ENCODE results near the gene ZBED6. TPM values are rescaled to one million over a fixed set of nuclear protein-coding genes. Genes with fewer than 3 reads are reported as not detected.
A peak's percentile ranks its signal among the peaks of the same experiment; 100 is the strongest.
"Not testable (repeated sequence)": the region's sequence is repeated elsewhere in the genome, so short reads cannot be mapped to it uniquely, and the experiment has no call there.

Gene ZBED6
- total and polyA plus RNA-seq, 3 experiments from 2014 or later: 0.25 to 13.8 (median 13.5) TPM

- CTCF ChIA-PET: no interaction called here
- no peak for DNase-seq
- Mint-ChIP-seq H3K4me3 (no peak overlapping the region), H3K27me3 (peaks cover 0 to 1% of the 10 kb centered on the region in 2 donors), H3K36me3 (peaks cover 0 to 6% (median 0%) of the 10 kb centered on the region in 3 donors), H3K9me3 (no peaks in the 10 kb centered on the region), H3K27ac (peak overlapping the region in 4 of 8 donors; percentile 32 to 61 (median 46)), H3K4me1 (peaks cover 42 to 55% (median 55%) of the 10 kb centered on the region in 3 donors)
- POLR2A ChIA-PET: no interaction called here
- Histone ChIP-seq H3K4me3 (ENCODE audit: low read length) (no peak overlapping the region), H3K4me1 (ENCODE audit: insufficient read depth, low read length) (peaks cover 26% of the 10 kb centered on the region), H3K27ac (ENCODE audit: low read depth, low read length) (no peak overlapping the region), H3K9me3 (ENCODE audit: low read length) (no peaks in the 10 kb centered on the region), H3K36me3 (ENCODE audit: insufficient read depth, low read length) (no peaks in the 10 kb centered on the region), H3K27me3 (ENCODE audit: insufficient read depth, low read length, poor library complexity, severe bottlenecking) (no peaks in the 10 kb centered on the region)
Observed at GRCh38 chr1:203760506-203760905, 34.9 kb upstream of the ZBED6 start.

GRCh38 chr1:203761958-203762357 is 33.5 kb upstream of the ZBED6 start:
- H3K36me3 ChIP-seq (ENCODE audit: insufficient read depth, low read length); CTCF ChIA-PET; POLR2A ChIA-PET; H3K27me3 ChIP-seq (ENCODE audit: insufficient read depth, low read length, poor library complexity, severe bottlenecking); DNase-seq; H3K9me3 ChIP-seq (ENCODE audit: low read length); H3K9me3 Mint-ChIP-seq; H3K4me3 Mint-ChIP-seq; H3K4me3 ChIP-seq (ENCODE audit: low read length); H3K27me3 Mint-ChIP-seq; H3K27ac ChIP-seq (ENCODE audit: low read depth, low read length): not testable (repeated sequence)
- Mint-ChIP-seq H3K4me1 (peaks cover 34 to 53% (median 51%) of the 10 kb centered on the region in 3 donors), H3K27ac (peak overlapping the region; percentile 29 to 94 (median 84)), H3K36me3 (peaks cover 0 to 12% (median 0%) of the 10 kb centered on the region in 3 donors)
- H3K4me1 ChIP-seq (ENCODE audit: insufficient read depth, low read length): peaks cover 30% of the 10 kb centered on the region

- CTCF ChIA-PET: interaction anchor here (0.9 to 2.0 kb wide), 3 partner anchors 13 to 259 kb away, joined by 3 to 10 read pairs (median 4); no protein-coding TSS in a partner anchor
- peak overlapping the region; percentile 13 to 100 (median 70) for H3K4me3 Mint-ChIP-seq
- H3K4me1 Mint-ChIP-seq: peaks cover 45 to 69% (median 64%) of the 10 kb centered on the region in 3 donors
- H3K4me3 ChIP-seq (ENCODE audit: low read length): no peak overlapping the region
- no peaks in the 10 kb centered on the region for H3K36me3 ChIP-seq (ENCODE audit: insufficient read depth, low read length)
- peaks cover 4 to 21% (median 5%) of the 10 kb centered on the region in 3 donors for H3K36me3 Mint-ChIP-seq
- H3K9me3 Mint-ChIP-seq: no peaks in the 10 kb centered on the region
- no peak overlapping the region for H3K27ac ChIP-seq (ENCODE audit: low read depth, low read length)
- POLR2A ChIA-PET: no interaction called here
- peak overlapping the region; percentile 94 to 100 (median 98) for H3K27ac Mint-ChIP-seq
- H3K4me1 ChIP-seq (ENCODE audit: insufficient read depth, low read length): peaks cover 42% of the 10 kb centered on the region
- no peaks in the 10 kb centered on the region for H3K27me3 ChIP-seq (ENCODE audit: insufficient read depth, low read length, poor library complexity, severe bottlenecking)
- no peak for DNase-seq
- H3K27me3 Mint-ChIP-seq: peaks cover 0 to 2% of the 10 kb centered on the region in 2 donors
- no peaks in the 10 kb centered on the region for H3K9me3 ChIP-seq (ENCODE audit: low read length)
Observed at GRCh38 chr1:203763505-203763904, 31.9 kb upstream of the ZBED6 start.

- H3K9me3 ChIP-seq (ENCODE audit: low read length): no peaks in the 10 kb centered on the region
- Mint-ChIP-seq H3K36me3 (peaks cover 6 to 28% (median 9%) of the 10 kb centered on the region in 3 donors), H3K27ac (peak overlapping the region; percentile 94 to 100 (median 98)), H3K9me3 (no peaks in the 10 kb centered on the region), H3K4me1 (peaks cover 49 to 78% (median 68%) of the 10 kb centered on the region in 3 donors), H3K4me3 (peak overlapping the region; percentile 95 to 100 (median 98)), H3K27me3 (peaks cover 0 to 2% of the 10 kb centered on the region in 2 donors)
- H3K27ac ChIP-seq (ENCODE audit: low read depth, low read length): peak overlapping the region; percentile 78
- H3K4me3 ChIP-seq (ENCODE audit: low read length): peak overlapping the region; percentile 82
- no peak for DNase-seq
- no peaks in the 10 kb centered on the region for H3K27me3 ChIP-seq (ENCODE audit: insufficient read depth, low read length, poor library complexity, severe bottlenecking)
- ChIA-PET CTCF (interaction anchor here (0.9 to 2.0 kb wide), 10 partner anchors 12 to 497 kb away, joined by 3 to 10 read pairs (median 4); partner anchors contain the start of gene ATP2B4), POLR2A (interaction anchor here (0.5 to 2.0 kb wide), 9 partner anchors 9 to 478 kb away, joined by 3 to 9 read pairs (median 4); partner anchors contain the start of genes ATP2B4 and BTG2)
- H3K4me1 ChIP-seq (ENCODE audit: insufficient read depth, low read length): peaks cover 49% of the 10 kb centered on the region
- H3K36me3 ChIP-seq (ENCODE audit: insufficient read depth, low read length): no peaks in the 10 kb centered on the region
Observed at GRCh38 chr1:203764105-203765028, 31.1 kb upstream of the ZBED6 start.

GRCh38 chr1:203765029-203765837 is 30.2 kb upstream of the ZBED6 start, which contains the start of gene LAX1:
TSS of gene LAX1 (plus strand) at chr1:203765183. CDS start at chr1:203765566, 383 bp downstream.
- Mint-ChIP-seq H3K9me3 (no peaks in the 10 kb centered on the region), H3K4me1 (peaks cover 52 to 75% (median 72%) of the 10 kb centered on the region in 3 donors), H3K27ac (peak within 1 kb of the TSS; percentile 94 to 100 (median 98)), H3K27me3 (peaks cover 0 to 2% of the 10 kb centered on the region in 2 donors), H3K4me3 (peak within 1 kb of the TSS; percentile 95 to 100 (median 98)), H3K36me3 (peaks cover 6 to 33% (median 11%) of the 10 kb centered on the region in 3 donors)
- Histone ChIP-seq H3K27ac (ENCODE audit: low read depth, low read length) (peak within 1 kb of the TSS; percentile 78), H3K4me3 (ENCODE audit: low read length) (peak within 1 kb of the TSS; percentile 82), H3K36me3 (ENCODE audit: insufficient read depth, low read length) (no peaks in the 10 kb centered on the region), H3K27me3 (ENCODE audit: insufficient read depth, low read length, poor library complexity, severe bottlenecking) (no peaks in the 10 kb centered on the region), H3K4me1 (ENCODE audit: insufficient read depth, low read length) (peaks cover 55% of the 10 kb centered on the region), H3K9me3 (ENCODE audit: low read length) (no peaks in the 10 kb centered on the region)
- ChIA-PET POLR2A (interaction anchor here (0.6 to 2.0 kb wide), 9 partner anchors 10 to 479 kb away, joined by 3 to 9 read pairs (median 4); partner anchors contain the start of genes ATP2B4 and BTG2), CTCF (interaction anchor here (1.0 to 2.0 kb wide), 10 partner anchors 15 to 498 kb away, joined by 3 to 10 read pairs (median 4); partner anchors contain the start of gene ATP2B4)
- peak; percentile 59 to 88 (median 74) for DNase-seq

GRCh38 chr1:203768256-203768655 is 27.2 kb upstream of the ZBED6 start:
- DNase-seq: no peak
- ChIA-PET POLR2A (no interaction called here), CTCF (no interaction called here)
- Mint-ChIP-seq H3K4me1 (peaks cover 57 to 73% (median 73%) of the 10 kb centered on the region in 3 donors), H3K27ac (peak overlapping the region; percentile 80 to 98 (median 95)), H3K4me3 (peak overlapping the region; percentile 61 to 97 (median 75)), H3K27me3 (peaks cover 0 to 2% of the 10 kb centered on the region in 2 donors), H3K9me3 (no peaks in the 10 kb centered on the region), H3K36me3 (peaks cover 10 to 61% (median 23%) of the 10 kb centered on the region in 3 donors)
- Histone ChIP-seq H3K4me1 (ENCODE audit: insufficient read depth, low read length) (peaks cover 48% of the 10 kb centered on the region), H3K9me3 (ENCODE audit: low read length) (no peaks in the 10 kb centered on the region), H3K4me3 (ENCODE audit: low read length) (peak overlapping the region; percentile 21), H3K27me3 (ENCODE audit: insufficient read depth, low read length, poor library complexity, severe bottlenecking) (no peaks in the 10 kb centered on the region), H3K27ac (ENCODE audit: low read depth, low read length) (no peak overlapping the region), H3K36me3 (ENCODE audit: insufficient read depth, low read length) (peaks cover 16% of the 10 kb centered on the region)

- Histone ChIP-seq H3K27ac (ENCODE audit: low read depth, low read length) (no peak overlapping the region), H3K27me3 (ENCODE audit: insufficient read depth, low read length, poor library complexity, severe bottlenecking) (no peaks in the 10 kb centered on the region), H3K9me3 (ENCODE audit: low read length) (no peaks in the 10 kb centered on the region), H3K4me3 (ENCODE audit: low read length) (no peak overlapping the region), H3K36me3 (ENCODE audit: insufficient read depth, low read length) (peaks cover 27% of the 10 kb centered on the region), H3K4me1 (ENCODE audit: insufficient read depth, low read length) (peaks cover 33% of the 10 kb centered on the region)
- POLR2A ChIA-PET: interaction anchor here (0.5 kb wide), 1 partner anchor 50 kb away, joined by 3 read pairs; no protein-coding TSS in a partner anchor
- peak overlapping the region; percentile 34 to 81 (median 58) for H3K4me3 Mint-ChIP-seq
- peaks cover 10 to 75% (median 31%) of the 10 kb centered on the region in 3 donors for H3K36me3 Mint-ChIP-seq
- CTCF ChIA-PET: no interaction called here
- no peak for DNase-seq
- H3K9me3 Mint-ChIP-seq: no peaks in the 10 kb centered on the region
- H3K4me1 Mint-ChIP-seq: peaks cover 45 to 63% (median 58%) of the 10 kb centered on the region in 3 donors
- peak overlapping the region; percentile 72 to 98 (median 94) for H3K27ac Mint-ChIP-seq
- peaks cover 0 to 2% of the 10 kb centered on the region in 2 donors for H3K27me3 Mint-ChIP-seq
Observed at GRCh38 chr1:203769505-203770343, 25.7 kb upstream of the ZBED6 start.

All from CD8-positive, alpha-beta memory T cell (primary cell).